Measurements from ENCODE around the gene PDP2.

The PDP2 gene

GRCh38 chr16:66919569-66920298 lies 39.4 kb downstream of the PDP2 start:
- DNase-seq = no peak

- DNase-seq = no peak
Measured at GRCh38 chr16:66920299-66920590, 39.9 kb downstream of the PDP2 start.

GRCh38 chr16:66920924-66921680 lies 40.8 kb downstream of the PDP2 start:
- DNase-seq = no peak

GRCh38 chr16:66921729-66922450 lies 41.6 kb downstream of the PDP2 start:
- no peak for DNase-seq

GRCh38 chr16:66923247-66923731 lies 43.0 kb downstream of the PDP2 start:
- peak in 1 of 56 donors; percentile 37 for DNase-seq

GRCh38 chr16:66923866-66924265 lies 43.6 kb downstream of the PDP2 start:
- no peak for DNase-seq

- DNase-seq = peak in 3 of 56 donors; percentile 5 to 33 (median 30)
Measured at GRCh38 chr16:66924527-66925321, 44.4 kb downstream of the PDP2 start.

GRCh38 chr16:66925322-66925840 lies 45.1 kb downstream of the PDP2 start, which contains the start of gene RRAD:
TSS of gene RRAD (minus strand) at chr16:66925535. CDS start at chr16:66925179, 356 bp downstream.
- DNase-seq = peak in 6 of 56 donors; percentile 12 to 60 (median 38)

- peak in 19 of 56 donors; percentile 10 to 61 (median 23) for DNase-seq
Measured at GRCh38 chr16:66926171-66926947, 46.0 kb downstream of the PDP2 start.

- DNase-seq = peak in 3 of 56 donors; percentile 11 to 33 (median 25)
Measured at GRCh38 chr16:66926961-66927436, 46.7 kb downstream of the PDP2 start.

GRCh38 chr16:66927918-66928649 lies 47.8 kb downstream of the PDP2 start:
- DNase-seq = peak in 2 of 56 donors; percentile 7 to 55

GRCh38 chr16:66928702-66929388 lies 48.5 kb downstream of the PDP2 start:
- DNase-seq = peak in 2 of 56 donors; percentile 23 to 33

GRCh38 chr16:66930189-66930588 lies 49.9 kb downstream of the PDP2 start:
- DNase-seq = no peak

GRCh38 chr16:66931665-66932064 lies 51.4 kb downstream of the PDP2 start:
- DNase-seq = no peak

- no peak for DNase-seq
Measured at GRCh38 chr16:66932076-66932475, 51.8 kb downstream of the PDP2 start.

GRCh38 chr16:66933776-66934137 lies 53.4 kb downstream of the PDP2 start:
- DNase-seq = peak in 8 of 56 donors; percentile 31 to 74 (median 68)

GRCh38 chr16:66934138-66934838 lies 54.0 kb downstream of the PDP2 start, which contains the start of gene CIAO2B:
TSS of gene CIAO2B (minus strand) at chr16:66934402. CDS start at chr16:66934364, 38 bp downstream.
- DNase-seq = peak in 55 of 56 donors; percentile 27 to 92 (median 80)

Measured in nucleus accumbens (tissue), 56 donors.